ENCODE results near the gene ACTL7A. TPM values are rescaled to one million over a fixed set of nuclear protein-coding genes. Genes with fewer than 3 reads are reported as not detected.
"Not testable (repeated sequence)": the region's sequence is repeated elsewhere in the genome, so short reads cannot be mapped to it uniquely, and the experiment has no call there.

Gene ACTL7A
- total and polyA plus RNA-seq, 9 of the 15 experiments (the other 6 are each of a cell fraction or from before 2014, with no cell fraction given), result not detected

DNA sequence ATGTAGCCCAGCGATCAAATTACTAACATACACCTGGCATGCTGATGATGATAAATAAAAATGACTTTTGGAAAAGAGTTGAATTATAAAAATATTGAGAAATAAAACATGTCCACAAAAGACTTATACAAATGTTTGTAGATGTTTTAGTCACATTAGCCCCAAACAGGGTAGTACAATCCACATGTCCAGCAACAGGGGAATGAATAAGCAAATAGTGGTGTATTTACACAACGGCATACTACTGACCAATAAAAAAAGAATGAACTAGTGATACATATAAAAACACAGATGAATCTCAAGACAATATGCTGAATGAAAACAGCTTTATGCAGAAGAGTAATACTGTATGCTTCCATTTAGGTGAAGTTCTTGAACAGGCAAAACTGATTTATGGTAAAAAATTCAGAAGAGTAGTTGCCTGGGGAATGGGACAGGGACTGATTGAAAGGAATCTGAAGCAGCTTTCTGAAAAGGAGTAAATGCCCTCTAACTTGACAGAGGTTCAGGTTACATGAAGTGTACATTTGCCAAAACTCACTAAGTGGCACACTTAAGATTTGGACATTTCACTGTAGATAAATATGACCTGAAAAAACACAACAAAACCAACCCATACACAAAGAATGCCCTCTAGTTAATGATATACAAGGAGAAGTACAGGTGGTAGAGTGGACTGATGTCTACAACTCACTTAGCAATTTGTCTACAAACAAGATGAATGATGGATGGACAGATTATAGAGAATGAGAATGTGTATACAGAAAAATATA, 35.4 kb downstream of the ACTL7A start:
- no peak for FAIRE-seq
- no peak overlapping the region for H3K4me2 ChIP-seq (ENCODE audit: insufficient read depth, low read length)
- no peaks in the 10 kb centered on the region; a peak in 1 of 5 replicates for H3K4me1 ChIP-seq (replicated peaks in 1 of 2; ENCODE audit: control insufficient read depth in 2 of 2, insufficient read depth in 2 of 2, low read length in 2 of 2)
- no TSS peak for BruUV-seq (replicated peaks)
- intact Hi-C loops (cut with micrococcal nuclease), result no loop called here
- no peaks in the 10 kb centered on the region for H3K27me3 ChIP-seq (ENCODE audit: control insufficient read depth in 2 of 2, insufficient read depth in 2 of 2, low read length in 2 of 2)
- no peak overlapping the region for H3K9ac ChIP-seq (ENCODE audit: insufficient read depth in 1 of 2, low read depth in 2 of 2, low read length in 2 of 2)
- ATAC-seq, result no peak
- in situ Hi-C loops (cut with MboI), result no loop called here
- POLR2A ChIA-PET, result no interaction called here
- no peak overlapping the region for H3K4me3 ChIP-seq
- H3K79me2 ChIP-seq (ENCODE audit: control insufficient read depth, insufficient read depth, low read length), result no peaks in the 10 kb centered on the region
- H3K9me3 ChIP-seq (replicated peaks; ENCODE audit: control insufficient read depth, insufficient read depth, low read depth, low read length), result no peaks in the 10 kb centered on the region
- no peaks in the 10 kb centered on the region for H4K20me1 ChIP-seq (replicated peaks; ENCODE audit: control insufficient read depth, insufficient read depth, low read length)
- peaks cover 91% of the 10 kb centered on the region for H3K36me3 ChIP-seq (ENCODE audit: control insufficient read depth, insufficient read depth, low read length)
- no peak for DNase-seq (ENCODE audit: extremely low read depth in 1 of 4, low spot score in 3 of 4)
- TF ChIP-seq PHF20 (IDR thresholded peaks at IDR 0.05; ENCODE audit: partially characterized antibody) (no peak), RAD51 (IDR thresholded peaks at IDR 0.05; ENCODE audit: borderline replicate concordance, low read depth) (no peak), GABPA (tag; conservative IDR thresholded peaks at IDR 0.05; ENCODE audit: low read depth) (no peak), ARID2 (IDR thresholded peaks at IDR 0.05) (no peak), HDAC8 (tag; IDR thresholded peaks at IDR 0.05) (no peak), ZNF431 (CRISPR knock-in tag; IDR thresholded peaks at IDR 0.05) (no peak), ZNF324 (CRISPR knock-in tag; IDR thresholded peaks at IDR 0.05) (no peak), CREBBP (IDR thresholded peaks at IDR 0.05; ENCODE audit: low read depth, low read length) (no peak)
- WGBS (ENCODE audit: insufficient coverage, low coverage, missing lambda C conversion rate), result 83% methylated on average over 2 of the region's 2 CpGs
- no peak overlapping the region for H2AFZ ChIP-seq (ENCODE audit: low read depth, low read length)
- no peak overlapping the region for H3K27ac ChIP-seq (ENCODE audit: extremely low read depth, low read depth, low read length)
- CTCF ChIA-PET (ENCODE audit: low intra/inter-chr PET ratio), result interaction anchor here (0.5 kb wide), 1 partner anchor 173 kb away, joined by 3 read pairs; no protein-coding TSS in a partner anchor
- no peaks in the 10 kb centered on the region for H3K9me1 ChIP-seq (ENCODE audit: control insufficient read depth, insufficient read depth, low read length)

DNA sequence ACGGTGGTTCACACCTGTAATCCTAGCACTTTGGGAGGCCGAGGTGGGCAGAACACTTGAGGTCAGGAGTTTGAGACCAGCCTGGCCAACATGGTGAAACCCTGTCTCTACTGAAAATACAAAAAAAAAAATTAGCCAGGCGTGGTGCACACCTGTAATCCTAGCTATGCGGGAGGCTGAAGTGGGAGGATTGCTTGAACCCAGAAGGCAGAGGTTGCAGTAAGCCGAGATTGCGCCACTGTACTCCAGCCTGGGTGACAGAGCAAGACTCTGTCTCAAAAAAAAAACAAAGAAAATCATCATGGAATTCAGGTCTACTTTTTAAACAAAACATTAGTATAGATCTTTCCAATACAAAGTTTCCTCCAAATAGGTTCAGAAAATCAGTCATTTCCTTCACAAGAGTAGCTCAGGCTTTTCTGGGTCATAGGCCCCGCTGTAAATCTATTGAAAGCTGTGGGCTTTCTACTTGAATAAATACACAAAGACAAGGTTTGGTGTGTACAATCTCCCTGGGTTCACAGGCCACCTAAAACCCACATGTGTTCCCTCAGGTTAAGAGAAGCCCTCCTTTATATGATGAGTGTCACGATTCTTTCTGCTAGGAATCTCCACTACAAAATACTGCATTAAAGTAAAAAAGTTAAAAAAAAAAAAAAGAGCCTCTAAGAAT, 37.1 kb downstream of the ACTL7A start:
- DNase-seq (ENCODE audit: extremely low read depth in 1 of 4, low spot score in 3 of 4); H3K4me2 ChIP-seq (ENCODE audit: insufficient read depth, low read length); FAIRE-seq; H3K79me2 ChIP-seq (ENCODE audit: control insufficient read depth, insufficient read depth, low read length); H3K4me3 ChIP-seq; H3K9me3 ChIP-seq (replicated peaks; ENCODE audit: control insufficient read depth, insufficient read depth, low read depth, low read length); CTCF ChIA-PET (ENCODE audit: low intra/inter-chr PET ratio); H4K20me1 ChIP-seq (replicated peaks; ENCODE audit: control insufficient read depth, insufficient read depth, low read length); H3K9ac ChIP-seq (ENCODE audit: insufficient read depth in 1 of 2, low read depth in 2 of 2, low read length in 2 of 2); ATAC-seq; intact Hi-C loops (cut with micrococcal nuclease); H3K4me1 ChIP-seq (replicated peaks in 1 of 2; ENCODE audit: control insufficient read depth in 2 of 2, insufficient read depth in 2 of 2, low read length in 2 of 2); H3K9me1 ChIP-seq (ENCODE audit: control insufficient read depth, insufficient read depth, low read length); H3K27me3 ChIP-seq (ENCODE audit: control insufficient read depth in 2 of 2, insufficient read depth in 2 of 2, low read length in 2 of 2); H3K27ac ChIP-seq (ENCODE audit: extremely low read depth, low read depth, low read length); H2AFZ ChIP-seq (ENCODE audit: low read depth, low read length); BruUV-seq (replicated peaks); in situ Hi-C loops (cut with MboI): not testable (repeated sequence)
- WGBS (ENCODE audit: insufficient coverage, low coverage, missing lambda C conversion rate), result 84% methylated on average over 8 of the region's 8 CpGs
- H3K36me3 ChIP-seq (ENCODE audit: control insufficient read depth, insufficient read depth, low read length), result peaks cover 91% of the 10 kb centered on the region
- POLR2A ChIA-PET, result interaction anchor here (0.6 to 2.0 kb wide), 3 partner anchors 9 to 1502 kb away, joined by 3 to 8 read pairs (median 3); no protein-coding TSS in a partner anchor

Data from K562 (cell line).